HG03565 (cell line): Measurements from ENCODE around the gene PARP2.
"Not testable (repeated sequence)": the region's sequence is repeated elsewhere in the genome, so short reads cannot be mapped to it uniquely, and the experiment has no call there.

Experiments
- ATAC-seq: cut with Tn5 transposase; IDR thresholded peaks from one replicate; pipeline ENCODE4 v1.9.1; 2021; ENCODE audit warnings: mild to moderate bottlenecking, moderate library complexity; ENCODE audit not compliant: unreplicated experiment

PARP2 gene

GRCh38 chr14:20345366-20345765 is 1.9 kb downstream of the PARP2 start:
- ATAC-seq: no peak

- no peak for ATAC-seq
These were observed 3.3 kb downstream of the PARP2 start for GRCh38 chr14:20346713-20347112.

- ATAC-seq: no peak
These were observed 4.3 kb downstream of the PARP2 start for GRCh38 chr14:20347747-20348146.

GRCh38 chr14:20350282-20350681 is 6.8 kb downstream of the PARP2 start:
- ATAC-seq: no peak

GRCh38 chr14:20350860-20351259 is 7.4 kb downstream of the PARP2 start:
- no peak for ATAC-seq

- ATAC-seq: no peak
These were observed 13.0 kb downstream of the PARP2 start for GRCh38 chr14:20356422-20356821.

GRCh38 chr14:20358474-20358873 is 15.0 kb downstream of the PARP2 start:
- not testable (repeated sequence) for ATAC-seq

GRCh38 chr14:20365928-20366327 is 22.5 kb downstream of the PARP2 start:
- ATAC-seq: no peak

GRCh38 chr14:20372796-20373195 is 29.4 kb downstream of the PARP2 start:
- ATAC-seq: no peak

- ATAC-seq: no peak
These were observed 32.0 kb downstream of the PARP2 start for GRCh38 chr14:20375471-20375870.

GRCh38 chr14:20376071-20376588 is 32.7 kb downstream of the PARP2 start:
- ATAC-seq: no peak

- ATAC-seq: no peak
These were observed 33.7 kb downstream of the PARP2 start for GRCh38 chr14:20377171-20377570.

- no peak for ATAC-seq
These were observed 36.3 kb downstream of the PARP2 start for GRCh38 chr14:20379743-20380142.

GRCh38 chr14:20380681-20381080 is 37.2 kb downstream of the PARP2 start:
- ATAC-seq: no peak

GRCh38 chr14:20381341-20381740 is 37.9 kb downstream of the PARP2 start:
- ATAC-seq: no peak

- no peak for ATAC-seq
These were observed 39.1 kb downstream of the PARP2 start for GRCh38 chr14:20382526-20382925.

GRCh38 chr14:20383032-20383431 is 39.6 kb downstream of the PARP2 start:
- no peak for ATAC-seq

- no peak for ATAC-seq
These were observed 40.2 kb downstream of the PARP2 start for GRCh38 chr14:20383636-20384035.

- no peak for ATAC-seq
These were observed 40.9 kb downstream of the PARP2 start for GRCh38 chr14:20384321-20384720.

- ATAC-seq: no peak
These were observed 41.5 kb downstream of the PARP2 start for GRCh38 chr14:20384886-20385285.

GRCh38 chr14:20386276-20386855 is 42.9 kb downstream of the PARP2 start:
- ATAC-seq: no peak

- ATAC-seq: no peak
These were observed 44.1 kb downstream of the PARP2 start for GRCh38 chr14:20387576-20387975.

GRCh38 chr14:20388159-20388558 is 44.7 kb downstream of the PARP2 start:
- ATAC-seq: no peak
